HG02623 (cell line): ENCODE results near the gene ODAM.
"Not testable (repeated sequence)": the region's sequence is repeated elsewhere in the genome, so short reads cannot be mapped to it uniquely, and the experiment has no call there.

Experiments
- ATAC-seq: cut with Tn5 transposase; IDR thresholded peaks from one replicate; pipeline ENCODE4 v1.9.1; 2021; ENCODE audit warnings: moderate library complexity; ENCODE audit not compliant: unreplicated experiment

ODAM gene

DNA sequence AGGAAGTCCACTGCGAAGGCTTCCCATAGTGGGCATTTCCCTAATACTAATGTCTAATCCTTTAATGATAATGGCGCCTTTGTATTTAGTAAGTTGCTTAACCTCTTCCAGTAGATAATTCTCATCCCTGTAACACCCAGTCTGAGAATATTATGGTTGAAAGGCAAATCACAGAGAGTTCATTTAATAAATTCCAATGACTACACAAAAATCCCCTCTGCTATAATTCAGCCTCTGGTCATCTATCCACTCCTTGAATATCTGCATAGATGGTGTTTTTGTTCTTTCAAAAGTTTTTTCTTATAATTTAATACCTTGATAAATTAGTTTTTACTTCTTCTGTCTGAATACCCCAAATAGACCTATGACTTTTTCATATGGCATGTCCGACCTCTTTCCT, 25.9 kb downstream of the ODAM start:
- not testable (repeated sequence) for ATAC-seq

DNA sequence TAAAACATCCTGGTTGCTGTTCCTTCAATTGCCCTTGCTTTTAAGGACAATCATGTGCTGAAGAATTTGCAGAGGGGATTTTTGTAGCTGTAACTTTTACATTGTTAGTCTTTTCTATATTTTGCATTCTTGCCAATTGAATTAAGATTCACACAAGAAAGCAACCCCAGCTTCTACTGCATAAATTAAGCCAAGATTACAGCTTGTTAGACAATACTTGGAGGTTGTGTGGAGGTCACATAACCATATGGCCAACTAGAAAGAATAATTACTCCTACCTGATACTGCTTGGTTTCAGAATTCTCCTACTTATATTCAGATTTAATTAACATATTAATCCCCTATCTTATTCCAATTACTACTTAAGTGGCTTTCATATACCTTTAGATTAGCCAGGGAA, 26.3 kb downstream of the ODAM start:
- ATAC-seq = not testable (repeated sequence)

- ATAC-seq = no peak
Observed at GRCh38 chr4:70225824-70226223, 30.3 kb downstream of the ODAM start, which contains the start of gene FDCSP. Gene FDCSP, plus strand, starts transcription at chr4:70226124. Its CDS starts 5,071 bp downstream, at chr4:70231195.

GRCh38 chr4:70236125-70236524, 40.6 kb downstream of the ODAM start:
- no peak for ATAC-seq

DNA sequence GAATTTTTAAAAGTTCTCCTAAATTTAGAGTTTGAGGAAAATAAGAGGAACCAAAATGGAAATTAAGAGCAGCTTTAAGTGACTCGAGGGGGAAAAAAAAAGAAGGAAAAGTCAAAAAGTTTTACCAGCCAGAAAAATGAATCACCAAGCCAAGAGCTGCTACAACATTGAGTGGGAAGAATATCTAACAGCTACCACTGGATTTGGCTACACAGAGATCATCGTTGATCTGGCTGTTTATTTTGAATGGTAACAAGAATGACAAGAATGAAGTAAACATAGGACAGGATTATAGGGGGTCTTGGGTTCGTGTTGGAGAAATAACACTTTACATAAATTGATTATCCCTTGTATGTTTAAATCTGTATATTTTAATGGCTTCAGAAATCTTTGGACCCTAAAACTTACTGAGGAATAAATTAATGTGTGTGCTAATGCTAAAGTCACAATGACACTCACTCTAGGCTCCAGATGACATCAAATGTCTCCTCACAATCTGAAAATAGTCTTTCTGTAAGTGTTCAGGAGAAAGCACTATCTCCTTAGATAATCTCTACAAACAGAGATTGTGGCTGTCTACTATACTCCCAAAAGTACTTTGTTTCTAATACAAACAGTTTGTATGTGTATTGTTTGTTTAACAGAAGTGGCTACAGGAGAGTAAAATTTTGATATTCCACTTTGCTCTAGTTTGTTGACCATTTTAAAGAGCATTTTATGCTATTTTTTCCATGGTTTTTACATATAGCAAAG, 43.8 kb downstream of the ODAM start:
- no peak for ATAC-seq

DNA sequence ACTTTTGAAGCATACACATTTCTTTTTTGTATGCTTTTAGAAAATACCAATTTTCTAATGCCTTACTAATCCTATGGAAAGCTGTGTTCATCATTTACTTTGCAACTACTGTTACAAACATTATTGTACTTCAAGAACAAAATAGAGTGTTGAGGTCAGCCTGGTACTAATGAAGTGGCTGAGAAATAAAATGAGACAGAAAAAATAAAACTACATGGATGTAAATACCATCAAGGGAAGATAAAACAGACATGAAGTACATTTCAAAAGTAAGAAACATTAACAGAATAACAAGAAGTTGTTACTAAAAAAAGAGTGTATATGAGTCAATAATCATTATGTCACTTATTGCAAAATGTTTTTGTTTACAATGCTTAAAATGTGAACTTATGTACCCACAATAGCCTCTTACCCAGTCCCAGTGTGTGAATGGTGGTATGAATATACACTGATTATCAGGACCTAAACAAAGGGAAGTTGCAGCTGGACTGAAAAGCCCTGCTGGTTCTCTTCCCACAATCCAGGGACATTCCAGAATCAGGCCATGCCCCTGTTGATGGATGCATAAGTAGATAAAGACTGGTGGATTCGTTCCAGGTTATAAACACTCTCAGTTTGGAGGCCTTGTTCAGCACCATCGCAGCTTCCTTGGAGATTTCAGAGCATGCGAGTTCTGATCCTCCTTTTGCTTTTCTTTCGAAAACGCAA, 44.5 kb downstream of the ODAM start:
- no peak for ATAC-seq

DNA sequence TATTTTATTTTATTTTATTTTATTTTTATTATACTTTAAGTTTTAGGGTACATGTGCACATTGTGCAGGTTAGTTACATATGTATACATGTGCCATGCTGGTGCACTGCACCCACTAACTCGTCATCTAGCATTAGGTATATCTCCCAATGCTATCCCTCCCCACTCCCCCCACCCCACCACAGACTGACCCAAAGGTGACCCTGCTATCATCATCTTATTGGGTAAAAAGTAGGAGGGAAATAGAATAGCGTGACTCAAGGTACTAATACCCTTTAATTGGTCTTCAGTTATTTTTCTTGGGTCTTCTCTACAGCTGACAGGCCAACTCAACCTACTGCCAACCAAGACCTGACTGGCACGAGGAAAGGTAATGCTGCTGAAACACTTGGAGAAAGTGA, 46.8 kb downstream of the ODAM start, which contains the start of gene CSN3:
Gene CSN3, plus strand, starts transcription at position 301 of the 400 bp plus-strand sequence. CDS start 2,223 bp downstream, outside the sequence.
- ATAC-seq = not testable (repeated sequence)

DNA sequence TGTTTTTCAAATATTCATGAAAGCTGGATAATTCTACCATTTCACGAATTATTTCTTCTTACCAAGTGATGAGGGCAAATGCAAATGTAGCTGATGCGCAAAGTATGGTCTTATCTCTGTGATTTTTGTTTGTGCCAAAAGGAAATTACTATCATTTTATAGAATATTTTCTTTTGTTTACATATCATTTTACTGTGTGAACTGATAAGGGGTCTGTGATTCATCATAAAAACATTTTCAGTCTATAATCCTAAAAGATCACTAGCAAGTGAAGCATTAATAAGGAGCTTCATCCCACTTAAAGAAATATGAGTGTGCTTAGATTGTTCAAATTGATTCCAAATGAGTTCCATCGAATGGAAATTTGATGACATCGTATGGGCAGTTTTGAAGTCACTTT, 47.6 kb downstream of the ODAM start:
- ATAC-seq = no peak

GRCh38 chr4:70251250-70251944, 55.9 kb downstream of the ODAM start:
- ATAC-seq = no peak

GRCh38 chr4:70251945-70252277, 56.4 kb downstream of the ODAM start:
- no peak for ATAC-seq
